ENCODE measurements around the gene IL6. TPM values are rescaled to one million over a fixed set of nuclear protein-coding genes. Genes with fewer than 3 reads are reported as not detected.

Gene IL6
- total and polyA plus RNA-seq, 9 of the 15 experiments (the other 6 are each of a cell fraction or from before 2014, with no cell fraction given), result 0.76 to 2.9 (median 1.5) TPM

DNA sequence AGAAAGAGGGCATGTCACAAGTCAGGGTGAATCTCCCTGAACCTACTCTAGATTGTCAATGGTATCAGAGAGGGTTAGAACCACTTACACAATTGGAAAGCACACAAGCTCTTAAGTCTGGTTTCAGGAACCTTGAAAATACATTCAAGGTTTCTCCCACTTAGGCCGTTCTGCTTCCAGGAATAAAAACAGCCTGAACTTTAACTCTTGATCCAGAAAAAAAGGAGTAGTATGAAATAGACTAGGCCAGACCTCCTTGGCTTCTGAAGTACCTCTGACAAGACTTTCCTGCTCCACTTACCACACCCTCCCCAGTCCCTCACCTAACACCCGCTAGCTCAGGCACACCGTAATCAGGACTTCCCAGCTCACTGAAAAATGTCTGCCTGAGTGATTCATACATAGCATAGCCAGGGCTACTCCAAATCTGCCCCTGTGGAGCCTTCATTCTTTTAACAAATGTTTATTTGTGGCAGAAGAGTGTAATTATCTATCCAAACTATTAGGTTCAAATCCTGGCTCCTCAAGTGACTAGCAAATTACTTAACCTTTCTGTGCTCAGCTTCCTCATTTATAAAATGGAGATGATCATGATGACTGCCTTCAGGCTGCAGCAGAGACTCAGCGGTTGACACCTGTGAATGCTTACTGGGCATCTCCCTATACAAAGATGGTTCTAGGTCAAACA, 30.3 kb upstream of the IL6 start (continued):
- TF ChIP-seq, protein P1, sequence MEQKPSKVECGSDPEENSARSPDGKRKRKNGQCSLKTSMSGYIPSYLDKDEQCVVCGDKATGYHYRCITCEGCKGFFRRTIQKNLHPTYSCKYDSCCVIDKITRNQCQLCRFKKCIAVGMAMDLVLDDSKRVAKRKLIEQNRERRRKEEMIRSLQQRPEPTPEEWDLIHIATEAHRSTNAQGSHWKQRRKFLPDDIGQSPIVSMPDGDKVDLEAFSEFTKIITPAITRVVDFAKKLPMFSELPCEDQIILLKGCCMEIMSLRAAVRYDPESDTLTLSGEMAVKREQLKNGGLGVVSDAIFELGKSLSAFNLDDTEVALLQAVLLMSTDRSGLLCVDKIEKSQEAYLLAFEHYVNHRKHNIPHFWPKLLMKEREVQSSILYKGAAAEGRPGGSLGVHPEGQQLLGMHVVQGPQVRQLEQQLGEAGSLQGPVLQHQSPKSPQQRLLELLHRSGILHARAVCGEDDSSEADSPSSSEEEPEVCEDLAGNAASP (IDR thresholded peaks at IDR 0.05), result no peak
- TF ChIP-seq ZSCAN32 (CRISPR knock-in tag; IDR thresholded peaks at IDR 0.05) (0 out of 2 replicates have a peak, but pooled peaks have one; percentile 4), SMAD3 (CRISPR knock-in tag; conservative IDR thresholded peaks at IDR 0.05) (0 out of 2 replicates have a peak, but pooled peaks have one; percentile 6), MTA2 (IDR thresholded peaks at IDR 0.05; ENCODE audit: low read depth) (peak; percentile 39; the same call in 1 of the 2 replicates), ZC3H4 (CRISPR knock-in tag; IDR thresholded peaks at IDR 0.05; ENCODE audit: borderline replicate concordance) (no peak), EHMT2 (IDR thresholded peaks at IDR 0.05) (0 out of 2 replicates have a peak, but pooled peaks have one; percentile 20), TEAD1 (CRISPR knock-in tag; IDR thresholded peaks at IDR 0.05) (peak in 1 of 2 experiments; percentile 60; a peak in 1 of 4 replicates), NR4A1 (CRISPR knock-in tag; IDR thresholded peaks at IDR 0.05) (no peak), NR4A1 (tag; IDR thresholded peaks at IDR 0.05) (peak; percentile 51; the same call in 1 of the 2 replicates), CREM (IDR thresholded peaks at IDR 0.05; ENCODE audit: low read depth) (peak; percentile 55; the same call in 1 of the 2 replicates)
- TF ChIP-seq, protein P2, sequence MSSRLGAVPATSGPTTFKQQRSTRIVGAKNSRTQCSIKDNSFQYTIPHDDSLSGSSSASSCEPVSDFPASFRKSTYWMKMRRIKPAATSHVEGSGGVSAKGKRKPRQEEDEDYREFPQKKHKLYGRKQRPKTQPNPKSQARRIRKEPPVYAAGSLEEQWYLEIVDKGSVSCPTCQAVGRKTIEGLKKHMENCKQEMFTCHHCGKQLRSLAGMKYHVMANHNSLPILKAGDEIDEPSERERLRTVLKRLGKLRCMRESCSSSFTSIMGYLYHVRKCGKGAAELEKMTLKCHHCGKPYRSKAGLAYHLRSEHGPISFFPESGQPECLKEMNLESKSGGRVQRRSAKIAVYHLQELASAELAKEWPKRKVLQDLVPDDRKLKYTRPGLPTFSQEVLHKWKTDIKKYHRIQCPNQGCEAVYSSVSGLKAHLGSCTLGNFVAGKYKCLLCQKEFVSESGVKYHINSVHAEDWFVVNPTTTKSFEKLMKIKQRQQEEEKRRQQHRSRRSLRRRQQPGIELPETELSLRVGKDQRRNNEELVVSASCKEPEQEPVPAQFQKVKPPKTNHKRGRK (tag; IDR thresholded peaks at IDR 0.05), result no peak
- TF ChIP-seq, protein P3, sequence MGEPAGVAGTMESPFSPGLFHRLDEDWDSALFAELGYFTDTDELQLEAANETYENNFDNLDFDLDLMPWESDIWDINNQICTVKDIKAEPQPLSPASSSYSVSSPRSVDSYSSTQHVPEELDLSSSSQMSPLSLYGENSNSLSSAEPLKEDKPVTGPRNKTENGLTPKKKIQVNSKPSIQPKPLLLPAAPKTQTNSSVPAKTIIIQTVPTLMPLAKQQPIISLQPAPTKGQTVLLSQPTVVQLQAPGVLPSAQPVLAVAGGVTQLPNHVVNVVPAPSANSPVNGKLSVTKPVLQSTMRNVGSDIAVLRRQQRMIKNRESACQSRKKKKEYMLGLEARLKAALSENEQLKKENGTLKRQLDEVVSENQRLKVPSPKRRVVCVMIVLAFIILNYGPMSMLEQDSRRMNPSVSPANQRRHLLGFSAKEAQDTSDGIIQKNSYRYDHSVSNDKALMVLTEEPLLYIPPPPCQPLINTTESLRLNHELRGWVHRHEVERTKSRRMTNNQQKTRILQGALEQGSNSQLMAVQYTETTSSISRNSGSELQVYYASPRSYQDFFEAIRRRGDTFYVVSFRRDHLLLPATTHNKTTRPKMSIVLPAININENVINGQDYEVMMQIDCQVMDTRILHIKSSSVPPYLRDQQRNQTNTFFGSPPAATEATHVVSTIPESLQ (CRISPR knock-in tag; IDR thresholded peaks at IDR 0.05), result 0 out of 2 replicates have a peak, but pooled peaks have one; percentile 63
- TF ChIP-seq, protein P4, sequence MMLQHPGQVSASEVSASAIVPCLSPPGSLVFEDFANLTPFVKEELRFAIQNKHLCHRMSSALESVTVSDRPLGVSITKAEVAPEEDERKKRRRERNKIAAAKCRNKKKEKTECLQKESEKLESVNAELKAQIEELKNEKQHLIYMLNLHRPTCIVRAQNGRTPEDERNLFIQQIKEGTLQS (IDR thresholded peaks at IDR 0.05), result peak; percentile 66
- TF ChIP-seq, protein P4 (CRISPR knock-in tag; conservative IDR thresholded peaks at IDR 0.05), result no peak; the same call in 1 of the 2 replicates
- TF ChIP-seq, protein P5, sequence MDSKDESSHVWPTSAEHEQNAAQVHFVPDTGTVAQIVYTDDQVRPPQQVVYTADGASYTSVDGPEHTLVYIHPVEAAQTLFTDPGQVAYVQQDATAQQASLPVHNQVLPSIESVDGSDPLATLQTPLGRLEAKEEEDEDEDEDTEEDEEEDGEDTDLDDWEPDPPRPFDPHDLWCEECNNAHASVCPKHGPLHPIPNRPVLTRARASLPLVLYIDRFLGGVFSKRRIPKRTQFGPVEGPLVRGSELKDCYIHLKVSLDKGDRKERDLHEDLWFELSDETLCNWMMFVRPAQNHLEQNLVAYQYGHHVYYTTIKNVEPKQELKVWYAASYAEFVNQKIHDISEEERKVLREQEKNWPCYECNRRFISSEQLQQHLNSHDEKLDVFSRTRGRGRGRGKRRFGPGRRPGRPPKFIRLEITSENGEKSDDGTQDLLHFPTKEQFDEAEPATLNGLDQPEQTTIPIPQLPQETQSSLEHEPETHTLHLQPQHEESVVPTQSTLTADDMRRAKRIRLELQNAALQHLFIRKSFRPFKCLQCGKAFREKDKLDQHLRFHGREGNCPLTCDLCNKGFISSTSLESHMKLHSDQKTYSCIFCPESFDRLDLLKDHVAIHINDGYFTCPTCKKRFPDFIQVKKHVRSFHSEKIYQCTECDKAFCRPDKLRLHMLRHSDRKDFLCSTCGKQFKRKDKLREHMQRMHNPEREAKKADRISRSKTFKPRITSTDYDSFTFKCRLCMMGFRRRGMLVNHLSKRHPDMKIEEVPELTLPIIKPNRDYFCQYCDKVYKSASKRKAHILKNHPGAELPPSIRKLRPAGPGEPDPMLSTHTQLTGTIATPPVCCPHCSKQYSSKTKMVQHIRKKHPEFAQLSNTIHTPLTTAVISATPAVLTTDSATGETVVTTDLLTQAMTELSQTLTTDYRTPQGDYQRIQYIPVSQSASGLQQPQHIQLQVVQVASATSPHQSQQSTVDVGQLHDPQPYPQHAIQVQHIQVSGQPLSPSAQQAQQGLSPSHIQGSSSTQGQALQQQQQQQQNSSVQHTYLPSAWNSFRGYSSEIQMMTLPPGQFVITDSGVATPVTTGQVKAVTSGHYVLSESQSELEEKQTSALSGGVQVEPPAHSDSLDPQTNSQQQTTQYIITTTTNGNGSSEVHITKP (IDR thresholded peaks at IDR 0.05; ENCODE audit: partially characterized antibody), result peak; percentile 23
